Gastrocnemius medialis (tissue), 4 donors: Measurements from ENCODE around the gene TSPYL2. TPM values are rescaled to one million over a fixed set of nuclear protein-coding genes. Genes with fewer than 3 reads are reported as not detected.
A peak's percentile ranks its signal among the peaks of the same experiment; 100 is the strongest.

Source experiments
- ATAC-seq, 2 donors: fragments of 150-250 bp; one replicate each; pipeline ENCODE4 v1.9.1; 2016
- DNase-seq, 2 donors: peaks; one replicate each; pipeline ENCODE4 v3.0.0-alpha.2; 2019
- H3K27ac ChIP-seq, 4 donors: fragments of 200-600 bp; sonication (generic); 1 replicate in 1 of 4; 2 replicates in 3 of 4; pipeline ENCODE4 v1.5.1; 2016 to 2018; ENCODE audit warnings: mild to moderate bottlenecking in 2 of 4, moderate library complexity in 1 of 4
- H3K27me3 ChIP-seq, 3 donors: fragments of 200-600 bp; sonication (generic) in 2 of 3; 1 replicate in 1 of 3; 2 replicates in 2 of 3; pipeline versions ENCODE4 v1.5.1 to v1.6.0; 2016 to 2019; ENCODE audit warnings: mild to moderate bottlenecking in 1 of 3, moderate library complexity in 1 of 3
- H3K36me3 ChIP-seq, 2 donors: fragments of 200-600 bp; sonication (generic) in 1 of 2; one replicate each; pipeline ENCODE4 v1.5.1; 2017 to 2018
- H3K4me1 ChIP-seq, 2 donors: fragments of 200-600 bp; sonication (generic) in 1 of 2; one replicate each; pipeline ENCODE4 v1.5.1; 2016 to 2017; ENCODE audit warnings: mild to moderate bottlenecking in 2 of 2
- H3K4me3 ChIP-seq, 4 donors: fragments of 200-600 bp; sonication (generic) in 3 of 4; 1 replicate in 1 of 4; 2 replicates in 3 of 4; pipeline ENCODE4 v1.5.1; 2016 to 2019; ENCODE audit warnings: mild to moderate bottlenecking in 2 of 4
- H3K9me3 ChIP-seq, 3 donors: fragments of 200-600 bp; sonication (generic) in 2 of 3; 1 replicate in 1 of 3; 2 replicates in 2 of 3; pipeline ENCODE4 v1.5.1; 2016 to 2019
- POLR2A ChIP-seq, 2 donors: fragments of 450-650 bp; IDR thresholded peaks; one replicate each; pipeline ENCODE4 v1.6.1; 2017; ENCODE audit warnings: antibody characterized with exemption in 2 of 2, mild to moderate bottlenecking in 2 of 2, moderate library complexity in 2 of 2
- in situ Hi-C, 4 donors: fragments of 200-750 bp; cut with MboI; loops; one replicate each; pipeline versions ENCODE4 v1.15.0 to v1.8.0; 2017; ENCODE audit warnings: low sequenced_read_pairs in 4 of 4
- intact Hi-C: fragments of 100-400 bp; cut with DNase I; formaldehyde crosslinking; loops from one replicate; pipeline ENCODE4 v1.15.1; 2023; ENCODE audit warnings: low total_unique reads
- total RNA-seq, 4 donors: library from RNA; depleted of rRNA; stranded (reverse); fragments of >200 nt; gene quantifications; one replicate each; pipeline versions ENCODE4 v1.1.0 to v1.2.3, GENCODE V29; 2016
- TF ChIP-seq, protein P1 (sequence below), 5 experiments: fragments of 450-650 bp in 3 of 5; fragments of 200-600 bp in 2 of 5; sonication (generic) in 2 of 5; IDR thresholded peaks in 4 of 5; conservative IDR thresholded peaks in 1 of 5; 1 replicate in 4 of 5; 2 replicates in 1 of 5; pipeline ENCODE4 v1.5.1; 2016 to 2019; ENCODE audit warnings: antibody characterized with exemption in 5 of 5, mild to moderate bottlenecking in 3 of 5, moderate library complexity in 3 of 5

Gene TSPYL2
- total RNA-seq, 4 donors from 2014 or later = 46.7 to 161 (median 78.6) TPM

DNA sequence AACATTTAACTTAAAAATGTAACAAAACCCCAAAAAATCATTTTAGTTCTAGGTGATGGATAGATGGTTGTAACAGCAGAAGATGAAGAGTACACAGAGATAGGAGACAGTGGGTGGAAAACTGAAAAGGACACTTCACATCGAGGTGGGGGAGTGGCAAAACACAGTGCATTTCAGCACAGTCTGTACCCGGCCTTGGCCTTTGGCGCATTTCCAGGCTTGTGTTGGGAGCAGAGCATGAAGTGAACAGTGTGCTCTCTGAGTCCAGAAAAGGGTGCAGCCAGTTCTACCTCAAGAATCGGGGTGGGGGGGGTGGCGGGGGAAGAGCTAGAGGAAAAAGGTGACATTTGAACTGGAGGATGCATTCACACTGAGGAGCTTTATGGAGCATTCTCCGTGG, 4.3 kb downstream of the TSPYL2 start:
- Histone ChIP-seq H3K36me3 (no peaks in the 10 kb centered on the region), H3K27ac (peak overlapping the region; percentile 5 to 91 (median 87)), H3K4me3 (no peak overlapping the region), H3K4me1 (peaks cover 0 to 10% of the 10 kb centered on the region in 2 donors), H3K9me3 (no peaks in the 10 kb centered on the region), H3K27me3 (no peaks in the 10 kb centered on the region)
- intact Hi-C loops (no loop called here), in situ Hi-C loops (loop anchor here in 1 of 4 donors (25.0 kb wide), 1 partner anchor 126 kb away; no protein-coding TSS in a partner anchor)
- TF ChIP-seq, protein P1, sequence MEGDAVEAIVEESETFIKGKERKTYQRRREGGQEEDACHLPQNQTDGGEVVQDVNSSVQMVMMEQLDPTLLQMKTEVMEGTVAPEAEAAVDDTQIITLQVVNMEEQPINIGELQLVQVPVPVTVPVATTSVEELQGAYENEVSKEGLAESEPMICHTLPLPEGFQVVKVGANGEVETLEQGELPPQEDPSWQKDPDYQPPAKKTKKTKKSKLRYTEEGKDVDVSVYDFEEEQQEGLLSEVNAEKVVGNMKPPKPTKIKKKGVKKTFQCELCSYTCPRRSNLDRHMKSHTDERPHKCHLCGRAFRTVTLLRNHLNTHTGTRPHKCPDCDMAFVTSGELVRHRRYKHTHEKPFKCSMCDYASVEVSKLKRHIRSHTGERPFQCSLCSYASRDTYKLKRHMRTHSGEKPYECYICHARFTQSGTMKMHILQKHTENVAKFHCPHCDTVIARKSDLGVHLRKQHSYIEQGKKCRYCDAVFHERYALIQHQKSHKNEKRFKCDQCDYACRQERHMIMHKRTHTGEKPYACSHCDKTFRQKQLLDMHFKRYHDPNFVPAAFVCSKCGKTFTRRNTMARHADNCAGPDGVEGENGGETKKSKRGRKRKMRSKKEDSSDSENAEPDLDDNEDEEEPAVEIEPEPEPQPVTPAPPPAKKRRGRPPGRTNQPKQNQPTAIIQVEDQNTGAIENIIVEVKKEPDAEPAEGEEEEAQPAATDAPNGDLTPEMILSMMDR (IDR thresholded peaks at IDR 0.05 in 4 of 5, conservative IDR thresholded peaks at IDR 0.05 in 1 of 5) = no peak
- TF ChIP-seq POLR2A (IDR thresholded peaks at IDR 0.05) = no peak
- DNase-seq (peak; percentile 69 to 81), ATAC-seq (peak; percentile 42 to 50)

DNA sequence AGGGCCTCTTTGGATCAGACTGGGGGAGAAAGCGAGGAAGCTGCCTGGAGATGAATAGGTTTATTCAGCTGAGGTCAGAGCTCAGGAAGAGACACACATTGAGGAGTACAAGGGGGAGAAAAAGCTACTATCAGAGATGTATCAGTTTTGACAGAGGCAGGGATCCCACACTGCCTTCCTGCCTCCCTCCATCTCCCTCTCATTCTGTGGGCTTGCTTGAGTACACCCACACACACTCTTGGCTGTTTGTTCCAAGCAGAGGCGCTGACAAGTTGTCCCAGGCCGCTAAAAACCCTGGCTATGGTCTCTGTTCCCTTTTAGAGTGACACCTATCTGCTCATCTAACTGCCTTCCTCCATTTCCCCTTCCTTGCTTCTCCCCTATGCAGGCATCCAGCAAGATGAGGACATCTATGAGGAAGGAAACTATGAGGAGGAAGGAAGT, 5.2 kb downstream of the TSPYL2 start:
- DNase-seq = no peak
- H3K4me1 ChIP-seq = peaks cover 0 to 10% of the 10 kb centered on the region in 2 donors
- intact Hi-C loops (no loop called here), in situ Hi-C loops (loop anchor here in 1 of 4 donors (25.0 kb wide), 1 partner anchor 125 kb away; no protein-coding TSS in a partner anchor)
- H3K36me3 ChIP-seq = no peaks in the 10 kb centered on the region
- no peaks in the 10 kb centered on the region for H3K27me3 ChIP-seq
- no peak for ATAC-seq
- peak overlapping the region in 2 of 4 donors; percentile 2 to 4 for H3K4me3 ChIP-seq
- no peak for TF ChIP-seq POLR2A (IDR thresholded peaks at IDR 0.05)
- TF ChIP-seq, protein P1 (IDR thresholded peaks at IDR 0.05 in 4 of 5, conservative IDR thresholded peaks at IDR 0.05 in 1 of 5) = no peak
- H3K27ac ChIP-seq = peak overlapping the region; percentile 72 to 91 (median 85)
- H3K9me3 ChIP-seq = no peaks in the 10 kb centered on the region

DNA sequence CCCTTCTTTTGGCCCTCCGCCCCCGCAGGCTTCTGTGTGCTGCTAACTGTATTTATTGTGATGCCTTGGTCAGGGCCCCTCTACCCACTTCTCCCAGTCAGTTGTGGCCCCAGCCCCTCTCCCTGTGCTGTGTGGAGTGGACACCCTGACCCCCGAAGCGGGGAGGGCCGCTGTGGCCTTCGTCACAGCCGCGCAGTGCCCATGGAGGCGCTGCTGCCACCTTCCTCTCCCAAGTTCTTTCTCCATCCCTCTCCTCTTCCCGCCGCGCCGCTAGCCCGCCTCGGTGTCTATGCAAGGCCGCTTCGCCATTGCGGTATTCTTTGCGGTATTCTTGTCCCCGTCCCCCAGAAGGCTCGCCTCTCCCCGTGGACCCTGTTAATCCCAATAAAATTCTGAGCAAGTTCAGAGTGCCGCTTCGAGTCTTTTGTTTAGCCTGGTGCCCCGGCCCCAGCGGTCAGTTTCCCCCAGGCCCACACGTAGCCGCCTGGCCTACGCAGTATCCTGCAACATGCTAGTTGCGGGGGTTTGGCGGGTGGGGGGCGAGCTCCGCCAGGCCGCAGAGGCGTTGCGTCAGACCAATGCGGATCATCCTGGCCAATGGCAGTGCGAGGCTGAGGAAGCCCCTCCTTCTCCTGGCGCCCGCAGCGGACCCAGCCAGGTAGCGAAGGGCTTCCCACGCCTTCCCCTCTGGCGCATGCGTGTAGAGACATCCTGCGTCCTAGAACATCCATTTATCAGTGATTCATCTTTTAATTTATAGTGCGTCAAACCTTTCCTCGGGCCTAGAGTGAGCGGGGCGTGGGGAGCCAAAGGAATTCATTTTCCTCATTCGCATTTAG, 6.2 kb downstream of the TSPYL2 start:
- Histone ChIP-seq H3K4me1 (peaks cover 0 to 11% of the 10 kb centered on the region in 2 donors), H3K4me3 (peak overlapping the region; percentile 31 to 46 (median 43)), H3K36me3 (no peaks in the 10 kb centered on the region), H3K9me3 (no peaks in the 10 kb centered on the region), H3K27ac (peak overlapping the region; percentile 72 to 91 (median 85)), H3K27me3 (no peaks in the 10 kb centered on the region)
- peak; percentile 15 to 34 for TF ChIP-seq POLR2A (IDR thresholded peaks at IDR 0.05)
- TF ChIP-seq, protein P1 (IDR thresholded peaks at IDR 0.05 in 4 of 5, conservative IDR thresholded peaks at IDR 0.05 in 1 of 5) = no peak
- in situ Hi-C loops = loop anchor here in 1 of 4 donors (25.0 kb wide), 1 partner anchor 124 kb away; no protein-coding TSS in a partner anchor
- DNase-seq (peak; percentile 52 to 76), ATAC-seq (peak; percentile 50 to 61)
- intact Hi-C loops = no loop called here

DNA sequence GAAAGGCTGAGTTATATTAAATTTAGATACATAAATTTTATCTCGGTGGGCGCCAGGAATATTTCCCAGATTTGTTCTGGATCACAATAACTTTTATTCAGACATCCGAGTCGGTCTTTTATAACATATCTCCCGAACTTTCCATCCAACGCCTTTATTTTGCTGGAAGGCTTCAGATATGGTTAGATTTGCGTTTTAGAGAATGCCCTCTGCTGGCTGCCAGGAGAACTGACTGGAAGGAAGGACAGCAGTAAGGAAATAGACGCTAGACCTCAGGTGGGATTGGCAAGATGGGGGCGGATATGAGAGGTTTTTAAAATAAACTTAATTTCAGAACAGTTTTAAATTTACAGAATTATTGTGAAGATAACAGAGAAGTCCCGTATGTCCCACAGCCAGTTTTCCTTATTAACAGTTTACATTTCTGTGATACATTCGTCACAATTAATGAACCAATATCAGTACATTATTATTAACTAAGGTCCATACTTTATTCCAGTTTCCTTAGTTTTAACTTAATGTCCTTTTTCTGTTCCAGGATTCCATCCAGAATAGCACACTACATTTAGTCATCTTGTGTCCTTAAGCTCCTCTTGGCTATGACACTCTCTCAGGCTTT, 7.2 kb downstream of the TSPYL2 start:
- ATAC-seq = no peak

More for the DNA sequence above, 7.2 kb downstream of the TSPYL2 start:
- peaks cover 0 to 8% of the 10 kb centered on the region in 2 donors for H3K4me1 ChIP-seq
- TF ChIP-seq, protein P1 (IDR thresholded peaks at IDR 0.05 in 4 of 5, conservative IDR thresholded peaks at IDR 0.05 in 1 of 5) = peak; percentile 67 to 80 (median 71)
- no peak for TF ChIP-seq POLR2A (IDR thresholded peaks at IDR 0.05)
- intact Hi-C loops = loop anchor here (1.0 kb wide), 1 partner anchor 18 kb away; no protein-coding TSS in a partner anchor
- no peaks in the 10 kb centered on the region for H3K27me3 ChIP-seq
- in situ Hi-C loops = loop anchor here in 1 of 4 donors (25.0 kb wide), 1 partner anchor 123 kb away; no protein-coding TSS in a partner anchor
- H3K27ac ChIP-seq = peak overlapping the region; percentile 72 to 91 (median 85)
- no peaks in the 10 kb centered on the region for H3K9me3 ChIP-seq
- no peaks in the 10 kb centered on the region for H3K36me3 ChIP-seq
- peak in 1 of 2 donors; percentile 49 for DNase-seq
- H3K4me3 ChIP-seq = peak overlapping the region; percentile 31 to 46 (median 43)
